GM12878 (cell line): ENCODE measurements around the gene TTLL10. TPM values are rescaled to one million over a fixed set of nuclear protein-coding genes. Genes with fewer than 3 reads are reported as not detected.

Experiments used
- ATAC-seq: fragments of 200-7000 bp; cut with Tn5 transposase; 3 replicates; pipeline ENCODE4 v1.9.1; 2020; ENCODE audit warnings: mild to moderate bottlenecking, moderate library complexity
- BruUV-seq: library from RNA; stranded (reverse); fragments of 400-500 nt; replicated peaks from 2 replicates; lab custom pipeline; 2021; lab: Mats Ljungman, UMichigan
- CTCF ChIA-PET: fragments of 300-600 bp; sonication (Branson Sonifier 250); formaldehyde crosslinking; extraction: SDS; loops from one replicate; lab custom pipeline; 2021; ENCODE audit warnings: inconsistent platforms; lab: Yijun Ruan, JAX
- POLR2A ChIA-PET: fragments of 350-600 bp; formaldehyde crosslinking; extraction: SDS; loops from one replicate; lab custom pipeline; 2021; ENCODE audit warnings: inconsistent platforms; lab: Charles Lee
- RAD21 ChIA-PET: fragments of 300-600 bp; sonication (Branson Sonifier 250); formaldehyde crosslinking; loops from one replicate; lab custom pipeline; 2023; ENCODE audit warnings: antibody characterized with exemption; ENCODE audit not compliant: unreplicated experiment; lab: Charles Lee
- SMC1A ChIA-PET: fragments of 300-600 bp; sonication (Branson Sonifier 250); formaldehyde crosslinking; loops from one replicate; lab custom pipeline; 2023; ENCODE audit not compliant: unreplicated experiment, uncharacterized antibody; lab: Charles Lee
- DNase-seq: peaks from one replicate; pipeline ENCODE4 v3.0.0-alpha.2; 2011; ENCODE audit warnings: low read depth, low spot score
- FAIRE-seq: peaks from 3 replicates; lab custom pipeline; 2011; peaks lifted over from hg19 to GRCh38; lab: Jason Lieb, UNC
- H2AFZ ChIP-seq: 2 replicates; pipeline ENCODE4 v1.6.0; 2011; ENCODE audit warnings: low read depth, low read length, control low read depth; ENCODE audit not compliant: control insufficient read depth
- H3K27ac ChIP-seq: 2 replicates; pipeline ENCODE4 v1.5.1; 2011; ENCODE audit warnings: control low read depth; ENCODE audit not compliant: control insufficient read depth, insufficient read depth
- H3K27me3 ChIP-seq, 2 experiments: replicated peaks in 1 of 2; 2 replicates each; pipeline versions ENCODE4 v1.6.0 to v1.6.1; 2011; ENCODE audit warnings: low read length in 1 of 2; ENCODE audit not compliant: control insufficient read depth in 2 of 2, insufficient read depth in 2 of 2
- H3K36me3 ChIP-seq, 2 experiments: 2 replicates each; pipeline ENCODE4 v1.5.1; 2011; ENCODE audit warnings: low read length in 1 of 2; ENCODE audit not compliant: control insufficient read depth in 2 of 2, insufficient read depth in 2 of 2
- H3K4me1 ChIP-seq: 2 replicates; pipeline ENCODE4 v1.6.1; 2011; ENCODE audit warnings: mild to moderate bottlenecking, low read length, moderate library complexity, mixed read lengths; ENCODE audit not compliant: control insufficient read depth, insufficient read depth
- H3K4me2 ChIP-seq: 2 replicates; pipeline ENCODE4 v1.6.0; 2011; ENCODE audit warnings: control low read depth; ENCODE audit not compliant: control insufficient read depth, insufficient read depth
- H3K4me3 ChIP-seq: fragments of 200-600 bp; sonication (generic); 2 replicates; pipeline ENCODE4 v1.5.1; 2016
- H3K79me2 ChIP-seq: 2 replicates; pipeline ENCODE4 v1.6.0; 2011; ENCODE audit warnings: low read length; ENCODE audit not compliant: control insufficient read depth, insufficient read depth
- H3K9ac ChIP-seq: 2 replicates; pipeline ENCODE4 v1.8.0; 2011; ENCODE audit warnings: low read length, control low read depth, mixed read lengths; ENCODE audit not compliant: control insufficient read depth, insufficient read depth
- H3K9me3 ChIP-seq: replicated peaks from 3 replicates; pipeline ENCODE4 v1.5.1; 2011; ENCODE audit warnings: mild to moderate bottlenecking, low read length; ENCODE audit not compliant: control insufficient read depth, insufficient read depth
- H4K20me1 ChIP-seq: 2 replicates; pipeline ENCODE4 v1.6.0; 2011; ENCODE audit not compliant: control insufficient read depth, insufficient read depth
- BCL3 ChIP-seq: IDR thresholded peaks from 2 replicates; pipeline ENCODE4 v1.6.1; 2011; ENCODE audit warnings: borderline replicate concordance, low read depth, mild to moderate bottlenecking, moderate library complexity, low read length; ENCODE audit not compliant: insufficient read depth, poor library complexity, severe bottlenecking
- CREM ChIP-seq: IDR thresholded peaks from 2 replicates; pipeline ENCODE4 v1.6.1; 2014; ENCODE audit warnings: antibody characterized with exemption, low read depth
- GABPA ChIP-seq: IDR thresholded peaks from 2 replicates; pipeline ENCODE4 v1.6.1; 2014; ENCODE audit warnings: antibody characterized with exemption, low read depth, mild to moderate bottlenecking, inconsistent platforms
- WGBS: methylation state at CpG from one replicate; pipeline ENCODE4 v1.1.6; 2016; ENCODE audit warnings: low lambda C conversion rate; ENCODE audit not compliant: insufficient replicate concordance, insufficient coverage; ENCODE audit errors: missing lambda C conversion rate; 5-methylcytosine and 5-hydroxymethylcytosine counted together
- in situ Hi-C: fragments of 300-500 bp; cut with MboI; formaldehyde crosslinking; loops from 9 replicates; pipeline ENCODE4 v1.14.3; 2018; ENCODE audit warnings: mixed read lengths
- intact Hi-C: fragments of 100-400 bp; cut with micrococcal nuclease; formaldehyde crosslinking; loops from one replicate; pipeline ENCODE4 v1.14.2; 2022; ENCODE audit not compliant: unreplicated experiment
- polyA plus RNA-seq, 11 experiments: library from polyadenylated mRNA; depleted of rRNA in 4 of 11; unstranded in 6 of 11; stranded (reverse) in 5 of 11; fragments of >200 nt; fragmentation: Nextera tagmentation in 4 of 11; fragmentation: Illumina TruSeq in 1 of 11; extraction: Ambion mirVana in 4 of 11; extraction: Trizol in 1 of 11; gene quantifications; 1 replicate in 1 of 11; 2 replicates in 10 of 11; pipeline versions ENCODE4 v1.2.1 to v1.2.3, GENCODE V29; 2011 to 2016; ENCODE audit warnings: inconsistent platforms in 2 of 11, missing spikeins in 2 of 11, low read depth in 1 of 11
- total RNA-seq, 4 experiments: library from RNA; depleted of rRNA in 3 of 4; stranded (reverse); fragments of >200 nt in 3 of 4; fragmentation: Illumina TruSeq in 1 of 4; extraction: Trizol in 1 of 4; gene quantifications; 2 replicates each; pipeline versions ENCODE4 v1.2.1 to v1.2.3, GENCODE V29; 2013 to 2021

The TTLL10 gene
- total and polyA plus RNA-seq, 10 of the 15 experiments (the other 5 are each of a cell fraction or from before 2014, with no cell fraction given), result not detected

GRCh38 chr1:1140673-1141072 lies 33.0 kb upstream of the TTLL10 start:
- TF ChIP-seq BCL3 (no peak), GABPA (no peak)
- SMC1A ChIA-PET, result no interaction called here
- ATAC-seq, result no peak
- DNase-seq, result no peak
- Histone ChIP-seq H3K4me3 (no peak overlapping the region), H2AFZ (no peak overlapping the region), H3K36me3 (no peaks in the 10 kb centered on the region), H3K9ac (no peak overlapping the region), H4K20me1 (no peaks in the 10 kb centered on the region), H3K4me1 (peaks cover 18% of the 10 kb centered on the region), H3K4me2 (no peak overlapping the region), H3K9me3 (no peaks in the 10 kb centered on the region), H3K27me3 (no peaks in the 10 kb centered on the region), H3K79me2 (no peaks in the 10 kb centered on the region), H3K27ac (no peak overlapping the region)
- intact Hi-C loops (no loop called here), in situ Hi-C loops (no loop called here)
- POLR2A ChIA-PET, result no interaction called here
- 60% methylated on average over 17 of the region's 18 CpGs for WGBS
- BruUV-seq, result no TSS peak
- RAD21 ChIA-PET, result no interaction called here
- CTCF ChIA-PET, result no interaction called here
- FAIRE-seq, result no peak

- Histone ChIP-seq H3K9me3 (no peaks in the 10 kb centered on the region), H3K36me3 (no peaks in the 10 kb centered on the region), H3K79me2 (no peaks in the 10 kb centered on the region), H3K4me2 (no peak overlapping the region), H3K27me3 (no peaks in the 10 kb centered on the region), H3K9ac (no peak overlapping the region), H2AFZ (no peak overlapping the region)
- ATAC-seq (no peak), FAIRE-seq (no peak), DNase-seq (no peak)
- ChIA-PET RAD21 (no interaction called here), SMC1A (no interaction called here), POLR2A (no interaction called here), CTCF (no interaction called here)
- 6% methylated on average over 14 of the region's 25 CpGs for WGBS
- in situ Hi-C loops, result no loop called here
- no TSS peak for BruUV-seq
- no peak for TF ChIP-seq CREM
- TF ChIP-seq, all 136 proteins: peak for 0
- intact Hi-C loops, result no loop called here
- no peak overlapping the region for H3K4me3 ChIP-seq
- no peaks in the 10 kb centered on the region for H4K20me1 ChIP-seq
- peaks cover 17% of the 10 kb centered on the region for H3K4me1 ChIP-seq
- no peak overlapping the region for H3K27ac ChIP-seq
These were observed 32.3 kb upstream of the TTLL10 start for GRCh38 chr1:1141244-1141910.
